Measurements from ENCODE around the gene CEACAM19.

Gene CEACAM19

DNA sequence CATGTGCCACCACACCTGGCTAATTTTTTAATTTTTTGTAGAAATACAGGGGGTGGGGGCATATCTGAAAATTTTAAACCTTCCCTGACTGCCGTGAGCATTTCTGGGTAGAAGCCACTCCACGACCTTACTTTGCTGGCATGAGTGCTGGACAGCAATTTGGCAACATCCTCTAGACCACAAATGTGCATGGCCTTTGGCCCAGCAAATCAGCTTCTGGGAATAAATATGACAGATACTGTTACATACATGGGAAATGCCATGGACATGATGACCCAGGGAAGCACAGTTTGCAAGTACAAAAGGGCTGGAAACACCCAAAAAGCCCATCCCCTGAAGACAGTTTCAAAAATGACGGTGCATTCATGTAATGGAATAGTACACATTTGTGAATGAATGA, 30.8 kb upstream of the CEACAM19 start:
- H3K4me3 ChIP-seq (ENCODE audit: low read depth, low read length), result no peak overlapping the region
- TF ChIP-seq, protein P1, sequence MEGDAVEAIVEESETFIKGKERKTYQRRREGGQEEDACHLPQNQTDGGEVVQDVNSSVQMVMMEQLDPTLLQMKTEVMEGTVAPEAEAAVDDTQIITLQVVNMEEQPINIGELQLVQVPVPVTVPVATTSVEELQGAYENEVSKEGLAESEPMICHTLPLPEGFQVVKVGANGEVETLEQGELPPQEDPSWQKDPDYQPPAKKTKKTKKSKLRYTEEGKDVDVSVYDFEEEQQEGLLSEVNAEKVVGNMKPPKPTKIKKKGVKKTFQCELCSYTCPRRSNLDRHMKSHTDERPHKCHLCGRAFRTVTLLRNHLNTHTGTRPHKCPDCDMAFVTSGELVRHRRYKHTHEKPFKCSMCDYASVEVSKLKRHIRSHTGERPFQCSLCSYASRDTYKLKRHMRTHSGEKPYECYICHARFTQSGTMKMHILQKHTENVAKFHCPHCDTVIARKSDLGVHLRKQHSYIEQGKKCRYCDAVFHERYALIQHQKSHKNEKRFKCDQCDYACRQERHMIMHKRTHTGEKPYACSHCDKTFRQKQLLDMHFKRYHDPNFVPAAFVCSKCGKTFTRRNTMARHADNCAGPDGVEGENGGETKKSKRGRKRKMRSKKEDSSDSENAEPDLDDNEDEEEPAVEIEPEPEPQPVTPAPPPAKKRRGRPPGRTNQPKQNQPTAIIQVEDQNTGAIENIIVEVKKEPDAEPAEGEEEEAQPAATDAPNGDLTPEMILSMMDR (IDR thresholded peaks at IDR 0.05; ENCODE audit: low read depth, low read length, missing control alignments), result no peak
- in situ Hi-C loops (cut with HindIII; ENCODE audit: low sequenced_read_pairs), result no loop called here
- no peak for DNase-seq (ENCODE audit: low read depth)

DNA sequence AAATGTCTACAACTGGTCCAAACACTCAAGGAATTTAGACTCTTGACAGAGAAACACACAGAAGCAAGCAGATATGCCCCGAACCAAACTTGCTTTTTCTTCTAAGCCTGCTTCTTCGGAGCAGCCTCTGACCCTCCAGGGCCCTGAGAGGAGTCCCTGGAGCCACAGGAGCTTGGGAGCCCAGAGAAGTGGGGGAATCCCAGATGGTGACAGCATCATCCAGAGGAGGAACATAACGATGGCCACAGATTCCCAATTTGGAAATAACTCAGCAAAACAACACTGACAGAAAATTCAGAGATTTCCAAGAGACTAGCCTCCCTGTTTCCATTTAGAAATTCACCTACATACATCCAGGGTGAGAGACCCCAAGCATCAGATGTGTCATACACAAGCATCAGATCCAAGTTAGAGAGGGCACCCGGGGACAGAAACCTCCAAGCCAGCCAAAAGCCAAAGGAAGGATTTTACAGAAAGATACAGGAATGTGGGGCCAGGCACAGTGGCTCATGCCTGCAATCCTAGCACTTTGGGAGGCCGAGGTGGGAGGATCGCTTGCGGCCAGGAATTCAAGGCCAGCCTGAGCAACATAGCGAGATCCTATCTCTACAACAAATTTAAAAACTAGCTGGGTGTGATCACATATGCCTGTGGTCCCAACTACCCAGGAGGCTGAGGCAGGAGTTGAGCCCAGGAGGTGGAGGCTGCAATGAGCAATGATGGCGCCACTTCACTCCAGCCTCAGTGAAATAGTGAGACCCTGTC, 29.6 kb upstream of the CEACAM19 start:
- DNase-seq (ENCODE audit: low read depth), result no peak
- TF ChIP-seq, protein P1 (IDR thresholded peaks at IDR 0.05; ENCODE audit: low read depth, low read length, missing control alignments), result no peak
- in situ Hi-C loops (cut with HindIII; ENCODE audit: low sequenced_read_pairs), result no loop called here
- no peak overlapping the region for H3K4me3 ChIP-seq (ENCODE audit: low read depth, low read length)

DNA sequence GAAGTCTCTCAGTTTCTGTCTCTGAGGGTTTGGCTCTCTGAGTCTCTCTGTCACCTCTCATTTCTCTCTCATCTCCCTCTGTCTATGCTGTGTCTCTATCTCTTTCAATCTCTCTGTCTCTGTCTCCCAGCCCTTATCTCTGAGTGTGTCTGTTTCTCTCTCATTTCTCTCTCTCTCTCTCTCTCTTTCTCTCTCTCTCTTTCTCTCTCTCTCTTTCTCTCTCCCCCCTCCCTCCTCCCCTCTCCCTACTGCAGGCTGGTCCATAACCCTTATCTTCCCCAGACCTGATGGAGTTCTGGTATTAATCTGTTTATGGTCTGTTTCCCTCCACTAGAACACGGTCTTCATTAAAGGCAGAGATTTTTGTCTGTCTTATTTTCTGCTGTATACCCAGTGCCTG, 28.9 kb upstream of the CEACAM19 start:
- in situ Hi-C loops (cut with HindIII; ENCODE audit: low sequenced_read_pairs), result no loop called here
- TF ChIP-seq, protein P1 (IDR thresholded peaks at IDR 0.05; ENCODE audit: low read depth, low read length, missing control alignments), result no peak
- no peak overlapping the region for H3K4me3 ChIP-seq (ENCODE audit: low read depth, low read length)
- DNase-seq (ENCODE audit: low read depth), result no peak

DNA sequence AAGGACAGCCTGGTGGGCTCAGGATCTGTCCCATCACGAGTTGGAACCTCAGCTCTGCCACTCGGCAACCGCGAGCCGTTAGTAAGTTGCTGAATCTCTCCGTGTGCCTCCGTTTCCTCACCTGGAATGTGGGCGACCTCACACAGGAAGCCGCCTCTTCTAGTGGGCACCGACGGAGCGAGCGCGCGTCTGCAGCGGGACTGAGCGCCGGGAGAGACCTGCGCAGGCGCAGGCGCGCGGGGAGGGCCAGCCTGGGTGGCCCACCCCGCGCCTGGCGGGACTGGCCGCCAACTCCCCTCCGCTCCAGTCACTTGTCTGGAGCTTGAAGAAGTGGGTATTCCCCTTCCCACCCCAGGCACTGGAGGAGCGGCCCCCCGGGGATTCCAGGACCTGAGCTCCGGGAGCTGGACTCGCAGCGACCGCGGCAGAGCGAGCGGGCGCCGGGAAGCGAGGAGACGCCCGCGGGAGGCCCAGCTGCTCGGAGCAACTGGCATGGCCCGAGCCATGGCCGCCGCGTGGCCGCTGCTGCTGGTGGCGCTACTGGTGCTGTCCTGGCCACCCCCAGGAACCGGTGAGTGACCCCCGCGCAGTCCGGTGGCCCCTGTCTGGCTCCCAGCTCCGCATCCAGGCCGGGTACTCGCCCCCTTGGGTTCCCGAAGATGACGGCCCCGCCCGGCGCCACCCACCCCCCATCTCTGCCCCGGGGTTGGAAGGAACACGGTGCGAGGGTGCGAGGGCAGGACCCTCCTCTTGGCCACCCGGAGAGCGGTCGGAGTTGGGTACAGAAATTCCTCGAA, 27.5 kb upstream of the CEACAM19 start, which contains the start of gene PVR:
Gene PVR (plus strand): TSS at position 306 of the 797 bp plus-strand sequence. CDS start 187 bp downstream, at position 493.
- TF ChIP-seq, protein P1 (IDR thresholded peaks at IDR 0.05; ENCODE audit: low read depth, low read length, missing control alignments), result no peak
- in situ Hi-C loops (cut with HindIII; ENCODE audit: low sequenced_read_pairs), result no loop called here
- peak within 1 kb of the TSS; percentile 83 for H3K4me3 ChIP-seq (ENCODE audit: low read depth, low read length)
- DNase-seq (ENCODE audit: low read depth), result no peak

- in situ Hi-C loops (cut with HindIII; ENCODE audit: low sequenced_read_pairs), result no loop called here
- peak overlapping the region; percentile 83 for H3K4me3 ChIP-seq (ENCODE audit: low read depth, low read length)
- no peak for DNase-seq (ENCODE audit: low read depth)
- TF ChIP-seq, protein P1 (IDR thresholded peaks at IDR 0.05; ENCODE audit: low read depth, low read length, missing control alignments), result no peak
Measured at GRCh38 chr19:44644402-44645016, 26.8 kb upstream of the CEACAM19 start.

DNA sequence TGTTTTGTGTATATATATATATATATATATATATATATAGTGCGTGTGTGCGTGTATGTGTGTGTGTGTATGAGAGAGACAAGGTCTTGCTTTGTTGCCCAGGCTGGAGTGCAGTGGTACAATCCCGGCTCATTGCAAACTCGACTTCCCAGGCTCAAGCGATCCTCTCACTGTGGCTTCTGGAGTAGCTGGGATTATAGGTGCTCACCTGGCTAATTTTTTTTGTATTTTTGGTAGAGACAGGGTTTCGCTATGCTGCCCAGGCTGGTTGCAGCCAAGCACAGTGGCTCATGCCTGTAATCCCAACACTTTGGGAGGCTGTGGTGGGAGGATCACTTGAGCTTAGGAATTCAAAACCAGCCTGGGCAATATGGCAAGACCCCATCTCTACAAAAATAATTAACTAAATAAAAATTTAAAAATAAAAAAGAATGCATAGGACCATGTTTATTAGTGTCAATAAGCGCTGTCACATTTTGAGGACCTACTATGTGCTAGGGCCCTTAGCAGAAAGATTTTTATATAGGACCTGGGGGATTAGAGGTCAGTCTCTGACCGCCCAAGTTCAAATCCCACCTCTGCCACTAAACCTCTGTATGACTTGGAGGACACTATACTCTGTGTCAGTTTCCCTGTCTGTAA, 25.8 kb upstream of the CEACAM19 start:
- peak overlapping the region; percentile 20 for H3K4me3 ChIP-seq (ENCODE audit: low read depth, low read length)
- DNase-seq (ENCODE audit: low read depth), result no peak
- TF ChIP-seq, protein P1 (IDR thresholded peaks at IDR 0.05; ENCODE audit: low read depth, low read length, missing control alignments), result no peak
- in situ Hi-C loops (cut with HindIII; ENCODE audit: low sequenced_read_pairs), result no loop called here
